ENCODE results near the gene APRT.
"Not testable (repeated sequence)": the region's sequence is repeated elsewhere in the genome, so short reads cannot be mapped to it uniquely, and the experiment has no call there.

APRT gene

GRCh38 chr16:88841521-88842307, 30.0 kb upstream of the APRT start:
- no peak for DNase-seq

- DNase-seq, result no peak
Measured at GRCh38 chr16:88840600-88841215, 29.0 kb upstream of the APRT start.

GRCh38 chr16:88839745-88840599, 28.2 kb upstream of the APRT start:
- DNase-seq, result no peak

- DNase-seq, result no peak
Measured at GRCh38 chr16:88839026-88839529, 27.4 kb upstream of the APRT start.

GRCh38 chr16:88838566-88838965, 26.8 kb upstream of the APRT start:
- no peak for DNase-seq

- DNase-seq, result no peak
Measured at GRCh38 chr16:88837806-88838205, 26.1 kb upstream of the APRT start.

- no peak for DNase-seq
Measured at GRCh38 chr16:88836791-88837190, 25.1 kb upstream of the APRT start.

GRCh38 chr16:88835818-88836217, 24.1 kb upstream of the APRT start:
- DNase-seq, result no peak

GRCh38 chr16:88835383-88835782, 23.7 kb upstream of the APRT start:
- no peak for DNase-seq

GRCh38 chr16:88834670-88835069, 22.9 kb upstream of the APRT start:
- no peak for DNase-seq

- DNase-seq, result no peak
Measured at GRCh38 chr16:88833086-88833485, 21.4 kb upstream of the APRT start.

GRCh38 chr16:88831838-88832237, 20.1 kb upstream of the APRT start:
- DNase-seq, result no peak

- DNase-seq, result no peak
Measured at GRCh38 chr16:88830783-88831182, 19.1 kb upstream of the APRT start.

- no peak for DNase-seq
Measured at GRCh38 chr16:88830258-88830657, 18.5 kb upstream of the APRT start.

GRCh38 chr16:88828711-88829110, 17.0 kb upstream of the APRT start:
- no peak for DNase-seq

GRCh38 chr16:88827727-88828126, 16.0 kb upstream of the APRT start:
- no peak for DNase-seq

GRCh38 chr16:88826070-88826840, 14.5 kb upstream of the APRT start:
- DNase-seq, result no peak

- DNase-seq, result no peak
Measured at GRCh38 chr16:88825146-88825545, 13.4 kb upstream of the APRT start.

GRCh38 chr16:88824256-88825077, 12.7 kb upstream of the APRT start:
- no peak for DNase-seq

- DNase-seq, result not testable (repeated sequence)
Measured at GRCh38 chr16:88823646-88824045, 11.9 kb upstream of the APRT start.

- no peak for DNase-seq
Measured at GRCh38 chr16:88822281-88823040, 10.7 kb upstream of the APRT start.
